IMR-90 (cell line): ENCODE results near the gene CNTN4. TPM values are rescaled to one million over a fixed set of nuclear protein-coding genes. Genes with fewer than 3 reads are reported as not detected.

Source experiments
- ATAC-seq: fragments of 200-7000 bp; cut with Tn5 transposase; 2 replicates; pipeline ENCODE4 v1.9.1; 2020; ENCODE audit warnings: low read depth, mild to moderate bottlenecking, moderate library complexity
- BruUV-seq: library from RNA; stranded (reverse); fragments of 400-500 nt; replicated peaks from 2 replicates; lab custom pipeline; 2021; lab: Mats Ljungman, UMichigan
- CTCF ChIA-PET: fragments of 300-600 bp; formaldehyde crosslinking; extraction: SDS; loops from one replicate; lab custom pipeline; 2021; ENCODE audit warnings: antibody characterized with exemption; lab: Yijun Ruan, JAX
- POLR2A ChIA-PET: fragments of 300-600 bp; sonication (Branson Sonifier 250); formaldehyde crosslinking; loops from one replicate; lab custom pipeline; 2022; ENCODE audit warnings: antibody characterized with exemption; ENCODE audit not compliant: unreplicated experiment; lab: Charles Lee
- DNase-seq: peaks from one replicate; pipeline ENCODE4 v3.0.0; 2013
- H2AFZ ChIP-seq: replicated peaks from 2 replicates; pipeline ENCODE3; 2013; ENCODE audit warnings: low read length, mild to moderate bottlenecking; ENCODE audit not compliant: poor library complexity
- H2AK5ac ChIP-seq: 2 replicates; pipeline ENCODE4 v1.6.1; 2013; ENCODE audit warnings: low read depth, low read length, inconsistent platforms
- H2AK9ac ChIP-seq: replicated peaks from 2 replicates; pipeline ENCODE3; 2013; ENCODE audit warnings: mild to moderate bottlenecking, low read depth, low read length, moderate library complexity; ENCODE audit not compliant: poor library complexity
- H2BK120ac ChIP-seq: 2 replicates; pipeline ENCODE4 v1.6.1; 2013; ENCODE audit warnings: low read depth, low read length, inconsistent platforms
- H2BK15ac ChIP-seq: 3 replicates; pipeline ENCODE4 v1.6.1; 2013; ENCODE audit warnings: low read depth, low read length, inconsistent platforms
- H2BK20ac ChIP-seq: 2 replicates; pipeline ENCODE4 v1.6.1; 2013; ENCODE audit warnings: low read depth, mild to moderate bottlenecking, inconsistent platforms, low read length, moderate library complexity
- H2BK5ac ChIP-seq: 2 replicates; pipeline ENCODE4 v1.6.1; 2013; ENCODE audit warnings: mild to moderate bottlenecking, low read depth, low read length, inconsistent platforms; ENCODE audit not compliant: poor library complexity, severe bottlenecking
- H3K14ac ChIP-seq: replicated peaks from 2 replicates; pipeline ENCODE4 v1.6.1; 2013; ENCODE audit warnings: low read depth, low read length, inconsistent platforms
- H3K18ac ChIP-seq: 2 replicates; pipeline ENCODE4 v1.6.1; 2013; ENCODE audit warnings: low read depth, low read length, control low read depth
- H3K23ac ChIP-seq: 2 replicates; pipeline ENCODE4 v1.6.1; 2013; ENCODE audit warnings: low read depth, low read length, inconsistent platforms
- H3K27ac ChIP-seq: 2 replicates; pipeline ENCODE4 v1.5.1; 2013; ENCODE audit warnings: mild to moderate bottlenecking, control low read depth, low read length; ENCODE audit not compliant: insufficient read depth
- H3K27me3 ChIP-seq: 2 replicates; pipeline ENCODE4 v1.6.1; 2013; ENCODE audit warnings: low read length; ENCODE audit not compliant: control insufficient read depth, insufficient read depth
- H3K36me3 ChIP-seq: 2 replicates; pipeline ENCODE4 v1.6.1; 2013; ENCODE audit warnings: low read length, mixed read lengths; ENCODE audit not compliant: control insufficient read depth, insufficient read depth
- H3K4ac ChIP-seq: 2 replicates; pipeline ENCODE4 v1.6.1; 2013; ENCODE audit warnings: low read depth, low read length, inconsistent platforms
- H3K4me1 ChIP-seq: 2 replicates; pipeline ENCODE4 v1.6.1; 2013; ENCODE audit warnings: low read length, mixed read lengths; ENCODE audit not compliant: control insufficient read depth, insufficient read depth
- H3K4me2 ChIP-seq: 2 replicates; pipeline ENCODE4 v1.6.1; 2013; ENCODE audit warnings: low read depth, mild to moderate bottlenecking, control low read depth, low read length, moderate library complexity
- H3K4me3 ChIP-seq: 2 replicates; pipeline ENCODE4 v1.5.1; 2013; ENCODE audit warnings: low read depth, mild to moderate bottlenecking, control low read depth, low read length, moderate library complexity; ENCODE audit not compliant: insufficient read depth
- H3K56ac ChIP-seq: 2 replicates; pipeline ENCODE4 v1.6.1; 2013; ENCODE audit warnings: low read length, inconsistent platforms; ENCODE audit not compliant: insufficient read depth; ENCODE audit errors: extremely low read depth
- H3K79me1 ChIP-seq, 2 experiments: 2 replicates each; pipeline ENCODE4 v1.6.1; 2013; ENCODE audit warnings: low read length in 2 of 2, inconsistent platforms in 1 of 2, low read depth in 1 of 2
- H3K9ac ChIP-seq: 2 replicates; pipeline ENCODE4 v1.6.1; 2013; ENCODE audit warnings: low read depth, low read length, control low read depth
- H3K9me1 ChIP-seq: 2 replicates; pipeline ENCODE4 v1.6.1; 2013; ENCODE audit warnings: low read length, inconsistent platforms; ENCODE audit not compliant: insufficient read depth
- H3K9me3 ChIP-seq: 2 replicates; pipeline ENCODE4 v1.6.1; 2013; ENCODE audit warnings: low read length; ENCODE audit not compliant: control insufficient read depth, insufficient read depth
- H4K20me1 ChIP-seq: 2 replicates; pipeline ENCODE4 v1.6.1; 2013; ENCODE audit warnings: low read length, inconsistent platforms; ENCODE audit not compliant: insufficient read depth
- H4K5ac ChIP-seq: 2 replicates; pipeline ENCODE4 v1.6.1; 2013; ENCODE audit warnings: mild to moderate bottlenecking, low read depth, low read length, control low read depth
- H4K8ac ChIP-seq, 2 experiments: 2 replicates each; pipeline ENCODE4 v1.6.1; 2013; ENCODE audit warnings: low read depth in 2 of 2, low read length in 2 of 2, control low read depth in 1 of 2, inconsistent platforms in 1 of 2
- H4K91ac ChIP-seq: 2 replicates; pipeline ENCODE4 v1.6.1; 2013; ENCODE audit warnings: low read depth, low read length, inconsistent platforms; ENCODE audit not compliant: insufficient read depth
- CEBPB ChIP-seq: IDR thresholded peaks from 2 replicates; pipeline ENCODE4 v1.6.1; 2012; ENCODE audit warnings: low read depth, low read length, improper control_type of control experiment
- CTCF ChIP-seq: conservative IDR thresholded peaks from 2 replicates; pipeline ENCODE4 v1.5.1; 2012; ENCODE audit warnings: mild to moderate bottlenecking, low read depth, low read length, improper control_type of control experiment
- ELK1 ChIP-seq: fragments of 150-350 bp; IDR thresholded peaks from 2 replicates; pipeline ENCODE4 v1.6.1; 2016; ENCODE audit warnings: low read depth, mild to moderate bottlenecking, low read length, moderate library complexity, borderline replicate concordance
- NFE2L2 ChIP-seq: fragments of 150-350 bp; IDR thresholded peaks from 2 replicates; pipeline ENCODE4 v1.6.1; 2016; ENCODE audit warnings: low read depth, mild to moderate bottlenecking, low read length
- RAD21 ChIP-seq: IDR thresholded peaks from 2 replicates; pipeline ENCODE4 v1.6.1; 2012; ENCODE audit warnings: low read length, improper control_type of control experiment
- RCOR1 ChIP-seq: IDR thresholded peaks from 2 replicates; pipeline ENCODE4 v1.6.1; 2012; ENCODE audit warnings: mild to moderate bottlenecking, low read length, improper control_type of control experiment; ENCODE audit not compliant: insufficient replicate concordance
- USF2 ChIP-seq: fragments of 150-350 bp; IDR thresholded peaks from 2 replicates; pipeline ENCODE4 v1.6.1; 2017; ENCODE audit warnings: mild to moderate bottlenecking, antibody characterized with exemption, low read length, low read depth
- WGBS, 2 experiments: methylation state at CpG; one replicate each; pipeline versions ENCODE4 v1.1.5 to v1.1.7; 2013; ENCODE audit warnings: missing lambda C conversion rate in 2 of 2; ENCODE audit not compliant: insufficient read length in 1 of 2; ENCODE audit errors: extremely low coverage in 2 of 2; 5-methylcytosine and 5-hydroxymethylcytosine counted together
- dilution Hi-C: fragments of 300-500 bp; cut with HindIII; formaldehyde crosslinking; loops from one replicate; pipeline ENCODE4 v1.14.3; 2018; ENCODE audit warnings: low sequenced_read_pairs; ENCODE audit not compliant: unreplicated experiment
- in situ Hi-C: fragments of 300-500 bp; cut with MboI; formaldehyde crosslinking; loops from 3 replicates; pipeline ENCODE4 v1.14.3; 2019; ENCODE audit warnings: low sequenced_read_pairs, inconsistent platforms, mixed read lengths
- intact Hi-C: fragments of 100-400 bp; cut with micrococcal nuclease; formaldehyde crosslinking; loops from 2 replicates; pipeline ENCODE4 v1.10.0; 2022
- polyA plus RNA-seq, 3 experiments: library from polyadenylated mRNA; depleted of rRNA; stranded (reverse); fragments of >200 nt; gene quantifications; 2 replicates each; pipeline ENCODE4 v1.2.3, GENCODE V29; 2012; ENCODE audit warnings: low replicate concordance in 1 of 3
- total RNA-seq: library from RNA; depleted of rRNA; stranded (reverse); fragments of >200 nt; gene quantifications from 2 replicates; pipeline ENCODE4 v1.2.3, GENCODE V29; 2012

The CNTN4 gene
- total and polyA plus RNA-seq, 2 of the 4 experiments (the other 2 are of a cell fraction): under 0.01 TPM; not detected in 1

- in situ Hi-C loops: no loop called here
- CTCF ChIA-PET: no interaction called here
These were observed 414.2 kb downstream of the CNTN4 start for GRCh38 chr3:2512881-2513280.

More at GRCh38 chr3:2512881-2513280, 414.2 kb downstream of the CNTN4 start:
- TF ChIP-seq CTCF (no peak), CEBPB (no peak), RCOR1 (no peak), RAD21 (no peak), USF2 (no peak), ELK1 (no peak), NFE2L2 (no peak)
- Histone ChIP-seq H3K27ac (no peak overlapping the region), H3K14ac (no peak overlapping the region), H3K27me3 (no peaks in the 10 kb centered on the region), H2AK9ac (no peak overlapping the region), H2BK5ac (no peak overlapping the region), H2AFZ (no peak overlapping the region), H3K9me3 (0 out of 2 replicates have a peak, but pooled peaks cover 2% of the 10 kb centered on the region), H2AK5ac (no peak overlapping the region), H3K4me1 (no peaks in the 10 kb centered on the region), H2BK15ac (no peak overlapping the region), H3K4me3 (no peak overlapping the region), H3K18ac (no peak overlapping the region), H3K4ac (no peak overlapping the region), H2BK120ac (no peak overlapping the region), H3K9ac (no peak overlapping the region), H3K23ac (no peak overlapping the region), H4K8ac (no peak overlapping the region), H3K56ac (no peak overlapping the region), H3K9me1 (no peaks in the 10 kb centered on the region), H3K36me3 (no peaks in the 10 kb centered on the region), H3K4me2 (no peak overlapping the region), H4K5ac (no peak overlapping the region), H3K79me1 (no peaks in the 10 kb centered on the region), H4K91ac (no peak overlapping the region), H4K20me1 (no peaks in the 10 kb centered on the region), H2BK20ac (no peak overlapping the region)
- DNase-seq (no peak), ATAC-seq (no peak)
- dilution Hi-C loops: no loop called here
- no TSS peak for BruUV-seq
- intact Hi-C loops: no loop called here
- no CpG with 5 or more reads among the region's 2 CpGs for WGBS, 2 experiments
- POLR2A ChIA-PET: no interaction called here
